ENCODE results near the gene NDUFS5.

DNA sequence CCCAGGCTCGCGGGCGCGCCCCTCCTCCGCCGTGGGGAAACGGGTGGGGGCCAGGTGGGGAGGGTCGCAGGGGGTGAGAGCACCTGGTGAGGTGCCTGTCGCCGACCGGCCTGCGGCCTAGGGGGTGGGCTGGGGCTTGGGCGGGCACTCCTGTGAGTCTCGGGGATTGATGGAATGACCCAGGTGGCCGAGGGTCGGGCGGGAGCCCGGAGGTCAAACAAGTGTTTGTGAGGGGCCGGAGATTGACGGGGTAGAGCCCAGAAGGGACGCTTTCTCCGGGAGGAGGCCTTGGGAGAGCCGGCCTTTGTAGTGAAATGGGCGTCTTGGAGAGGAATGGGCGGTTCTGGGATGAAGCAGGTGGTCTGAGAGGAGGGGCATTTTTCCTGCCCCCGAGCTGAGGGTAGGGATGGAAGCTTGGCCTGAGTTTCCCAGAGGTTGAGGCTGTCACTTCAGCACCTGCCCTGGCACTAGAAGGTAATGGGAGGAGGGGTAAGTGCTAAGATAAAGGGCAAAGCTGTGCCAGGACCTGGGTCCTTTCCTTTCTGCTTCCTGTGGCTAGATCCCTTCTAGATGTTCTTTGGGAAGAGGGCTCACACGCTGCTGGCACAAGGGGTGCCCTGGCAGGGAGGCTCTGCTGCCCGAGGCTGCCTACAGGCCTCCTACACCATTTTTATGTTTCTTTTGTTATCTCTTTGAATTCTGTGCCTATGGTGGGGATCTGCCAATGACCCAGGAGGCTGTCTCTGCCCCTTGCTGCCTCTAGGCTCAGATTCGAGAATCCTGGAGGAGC lies 56.1 kb downstream of the NDUFS5 start:
- TF ChIP-seq, protein P1, sequence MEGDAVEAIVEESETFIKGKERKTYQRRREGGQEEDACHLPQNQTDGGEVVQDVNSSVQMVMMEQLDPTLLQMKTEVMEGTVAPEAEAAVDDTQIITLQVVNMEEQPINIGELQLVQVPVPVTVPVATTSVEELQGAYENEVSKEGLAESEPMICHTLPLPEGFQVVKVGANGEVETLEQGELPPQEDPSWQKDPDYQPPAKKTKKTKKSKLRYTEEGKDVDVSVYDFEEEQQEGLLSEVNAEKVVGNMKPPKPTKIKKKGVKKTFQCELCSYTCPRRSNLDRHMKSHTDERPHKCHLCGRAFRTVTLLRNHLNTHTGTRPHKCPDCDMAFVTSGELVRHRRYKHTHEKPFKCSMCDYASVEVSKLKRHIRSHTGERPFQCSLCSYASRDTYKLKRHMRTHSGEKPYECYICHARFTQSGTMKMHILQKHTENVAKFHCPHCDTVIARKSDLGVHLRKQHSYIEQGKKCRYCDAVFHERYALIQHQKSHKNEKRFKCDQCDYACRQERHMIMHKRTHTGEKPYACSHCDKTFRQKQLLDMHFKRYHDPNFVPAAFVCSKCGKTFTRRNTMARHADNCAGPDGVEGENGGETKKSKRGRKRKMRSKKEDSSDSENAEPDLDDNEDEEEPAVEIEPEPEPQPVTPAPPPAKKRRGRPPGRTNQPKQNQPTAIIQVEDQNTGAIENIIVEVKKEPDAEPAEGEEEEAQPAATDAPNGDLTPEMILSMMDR (IDR thresholded peaks at IDR 0.05; ENCODE audit: low read depth, low read length), result no peak
- TF ChIP-seq POLR2A (IDR thresholded peaks at IDR 0.05; ENCODE audit: extremely low read depth, insufficient read length), result no peak
- no peak for TF ChIP-seq MYC (IDR thresholded peaks at IDR 0.05; ENCODE audit: low read depth, low read length)

All from NB4 (cell line).